Measurements from ENCODE around the gene DOCK1. TPM values are rescaled to one million over a fixed set of nuclear protein-coding genes. Genes with fewer than 3 reads are reported as not detected.

Gene DOCK1
- total and polyA plus RNA-seq, 8 donors: 46.4 to 77.7 (median 71.3) TPM

GRCh38 chr10:127132451-127132850 lies 227.2 kb downstream of the DOCK1 start:
- no peaks in the 10 kb centered on the region for H3K4me1 ChIP-seq
- peaks cover 0 to 24% of the 10 kb centered on the region in 2 donors for H3K36me3 ChIP-seq
- peak in 2 of 4 donors; percentile 25 to 57 for DNase-seq
- no peak for TF ChIP-seq CTCF (IDR thresholded peaks at IDR 0.05)
- intact Hi-C loops (cut with DNase I): no loop called here
- no peak overlapping the region for H3K4me3 ChIP-seq
- H3K27ac ChIP-seq: no peak overlapping the region
- no peaks in the 10 kb centered on the region for H3K27me3 ChIP-seq
- ATAC-seq: peak; percentile 98
- no peaks in the 10 kb centered on the region for H3K9me3 ChIP-seq

- Histone ChIP-seq H3K4me3 (no peak overlapping the region), H3K36me3 (peaks cover 0 to 24% of the 10 kb centered on the region in 2 donors), H3K9me3 (no peaks in the 10 kb centered on the region), H3K27me3 (no peaks in the 10 kb centered on the region), H3K27ac (no peak overlapping the region), H3K4me1 (no peaks in the 10 kb centered on the region)
- intact Hi-C loops (cut with DNase I): no loop called here
- no peak for DNase-seq
- no peak for ATAC-seq
- TF ChIP-seq CTCF (IDR thresholded peaks at IDR 0.05): no peak
Measured at GRCh38 chr10:127133225-127133624, 228.0 kb downstream of the DOCK1 start.

GRCh38 chr10:127133672-127134500 lies 228.7 kb downstream of the DOCK1 start:
- Histone ChIP-seq H3K27ac (no peak overlapping the region), H3K4me1 (no peaks in the 10 kb centered on the region), H3K36me3 (peaks cover 0 to 23% of the 10 kb centered on the region in 2 donors), H3K9me3 (no peaks in the 10 kb centered on the region), H3K27me3 (no peaks in the 10 kb centered on the region), H3K4me3 (no peak overlapping the region)
- intact Hi-C loops (cut with DNase I): no loop called here
- ATAC-seq (no peak), DNase-seq (no peak)
- no peak for TF ChIP-seq CTCF (IDR thresholded peaks at IDR 0.05)

- intact Hi-C loops (cut with DNase I): no loop called here
- TF ChIP-seq CTCF (IDR thresholded peaks at IDR 0.05): no peak
- DNase-seq (no peak), ATAC-seq (no peak)
- Histone ChIP-seq H3K36me3 (peaks cover 0 to 8% of the 10 kb centered on the region in 2 donors), H3K27ac (no peak overlapping the region), H3K4me1 (no peaks in the 10 kb centered on the region), H3K4me3 (no peak overlapping the region), H3K9me3 (no peaks in the 10 kb centered on the region), H3K27me3 (no peaks in the 10 kb centered on the region)
Measured at GRCh38 chr10:127135844-127136577, 230.8 kb downstream of the DOCK1 start.

- no peak for DNase-seq
- no peak for ATAC-seq
- no peak for TF ChIP-seq CTCF (IDR thresholded peaks at IDR 0.05)
- Histone ChIP-seq H3K9me3 (no peaks in the 10 kb centered on the region), H3K27me3 (no peaks in the 10 kb centered on the region), H3K27ac (no peak overlapping the region), H3K36me3 (peaks cover 0 to 5% of the 10 kb centered on the region in 2 donors), H3K4me1 (no peaks in the 10 kb centered on the region), H3K4me3 (no peak overlapping the region)
- intact Hi-C loops (cut with DNase I): no loop called here
Measured at GRCh38 chr10:127137391-127137790, 232.2 kb downstream of the DOCK1 start.
